Renal cortex interstitium (tissue), 15 donors: ENCODE results near the gene SMC1A. TPM values are rescaled to one million over a fixed set of nuclear protein-coding genes. Genes with fewer than 3 reads are reported as not detected.
"Not testable (repeated sequence)": the region's sequence is repeated elsewhere in the genome, so short reads cannot be mapped to it uniquely, and the experiment has no call there.

Experiments
- DNase-seq, 11 donors: peaks; one replicate each; pipeline ENCODE4 v3.0.0-alpha.2; 2013; ENCODE audit warnings: low read depth in 9 of 11, low spot score in 4 of 11; ENCODE audit errors: extremely low read depth in 1 of 11
- long read RNA-seq, 16 experiments: transcript quantifications; one replicate each; lab custom pipeline, GENCODE V29; 2026
- polyA plus RNA-seq, 3 donors: library from polyadenylated mRNA; unstranded; fragments of 120-200 nt; gene quantifications; one replicate each; pipeline ENCODE4 v1.2.1, GENCODE V29; 2013; ENCODE audit not compliant: insufficient read length in 3 of 3

SMC1A gene
- 100 to 1,000 TPM; 108 to 120 (median 117) TPM for polyA plus RNA-seq
- long read RNA-seq, donor 1, partial matches to known transcripts: 5 of 5 reads
- long read RNA-seq, donor 1, other reads (novel, unspliced or antisense): 0 of 5 reads
- long read RNA-seq, donor 2, partial matches to known transcripts: 6 of 6 reads
- long read RNA-seq, donor 2, other reads (novel, unspliced or antisense): 0 of 6 reads
- long read RNA-seq, donor 3, partial matches to known transcripts: 0 of 1 reads
- long read RNA-seq, donor 3, other reads (novel, unspliced or antisense): 0 of 1 reads
- long read RNA-seq, donor 4: 0 reads
- long read RNA-seq, donor 5, partial matches to known transcripts: 5 of 11 reads
- long read RNA-seq, donor 5, other reads (novel, unspliced or antisense): 6 of 11 reads
- long read RNA-seq, donor 6, partial matches to known transcripts: 15 of 15 reads
- long read RNA-seq, donor 6, other reads (novel, unspliced or antisense): 0 of 15 reads
- long read RNA-seq, donor 7, partial matches to known transcripts: 5 of 5 reads
- long read RNA-seq, donor 7, other reads (novel, unspliced or antisense): 0 of 5 reads
- long read RNA-seq, donor 8, partial matches to known transcripts: 28 of 28 reads
- long read RNA-seq, donor 8, other reads (novel, unspliced or antisense): 0 of 28 reads
- long read RNA-seq, donor 9: 0 reads
- long read RNA-seq, donor 10: 0 reads
- long read RNA-seq, donor 11: 0 reads
- long read RNA-seq, donor 12: 0 reads
- long read RNA-seq, donor 13, partial matches to known transcripts: 35 of 35 reads
- long read RNA-seq, donor 13, other reads (novel, unspliced or antisense): 0 of 35 reads
- long read RNA-seq, donor 14, partial matches to known transcripts: 20 of 20 reads
- long read RNA-seq, donor 14, other reads (novel, unspliced or antisense): 0 of 20 reads
- long read RNA-seq, donor 15: 0 reads
- long read RNA-seq, donor 16, partial matches to known transcripts: 12 of 12 reads
- long read RNA-seq, donor 16, other reads (novel, unspliced or antisense): 0 of 12 reads

DNA sequence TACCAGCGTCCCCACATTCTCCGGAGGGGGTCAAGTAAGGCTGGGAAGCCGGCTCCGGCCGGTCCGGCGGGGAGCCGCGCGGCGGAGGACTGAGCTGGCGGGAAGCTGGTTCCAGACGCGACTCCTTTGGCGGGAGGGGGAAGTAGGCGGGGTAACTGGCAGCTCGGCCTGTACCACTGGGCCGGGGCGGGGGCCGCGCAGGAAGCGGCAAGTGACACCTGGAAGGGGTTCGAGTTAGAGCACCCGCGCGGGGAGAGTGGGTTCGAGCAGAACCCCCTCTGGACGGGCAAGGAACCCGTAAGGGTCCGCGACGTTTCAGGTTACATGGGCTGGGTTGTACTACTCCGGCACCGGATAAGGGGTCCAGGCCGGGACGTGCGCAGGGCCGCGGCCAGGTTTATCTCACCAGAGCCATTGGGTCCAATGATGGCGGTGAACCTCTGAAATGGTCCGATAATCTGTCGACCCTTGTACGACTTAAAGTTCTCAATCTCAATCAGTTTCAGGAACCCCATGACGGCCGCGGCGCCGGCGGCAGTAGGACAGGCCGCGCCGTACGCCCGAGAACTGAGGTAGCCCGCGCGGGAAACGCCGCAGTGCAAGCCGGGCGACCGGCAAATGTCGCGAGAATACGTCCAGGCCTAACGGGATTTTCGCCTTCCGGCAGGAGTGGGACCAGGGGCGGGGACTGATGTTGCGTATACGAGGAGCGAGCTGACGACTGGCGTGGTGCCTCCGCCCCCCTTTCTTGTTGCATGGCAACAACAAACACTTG lies at the start of gene SMC1A:
SMC1A (minus strand) TSS at position 569 of the 775 bp plus-strand sequence; CDS start at position 515, 54 bp downstream.
- peak; percentile 79 to 99 (median 94) for DNase-seq

DNA sequence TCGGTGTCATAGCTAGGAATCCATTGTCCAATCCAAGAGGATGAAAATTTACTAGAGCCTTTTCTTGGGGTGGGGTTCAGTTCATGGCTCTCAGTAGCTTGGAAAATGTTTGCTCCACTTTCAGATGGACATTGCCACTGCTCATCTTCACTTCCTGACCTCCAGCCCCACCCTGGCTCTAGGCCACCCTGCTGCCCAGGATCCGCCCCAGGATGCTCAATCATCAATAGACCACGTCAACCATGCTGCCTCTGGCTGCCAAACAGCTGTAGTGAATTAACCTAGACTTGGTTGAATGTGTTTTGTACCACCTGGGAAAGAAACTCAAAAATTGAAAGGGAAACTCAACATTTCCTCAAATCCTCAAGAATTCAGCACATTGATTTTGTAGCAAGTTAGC lies 48.9 kb upstream of the SMC1A start:
- no peak for DNase-seq

DNA sequence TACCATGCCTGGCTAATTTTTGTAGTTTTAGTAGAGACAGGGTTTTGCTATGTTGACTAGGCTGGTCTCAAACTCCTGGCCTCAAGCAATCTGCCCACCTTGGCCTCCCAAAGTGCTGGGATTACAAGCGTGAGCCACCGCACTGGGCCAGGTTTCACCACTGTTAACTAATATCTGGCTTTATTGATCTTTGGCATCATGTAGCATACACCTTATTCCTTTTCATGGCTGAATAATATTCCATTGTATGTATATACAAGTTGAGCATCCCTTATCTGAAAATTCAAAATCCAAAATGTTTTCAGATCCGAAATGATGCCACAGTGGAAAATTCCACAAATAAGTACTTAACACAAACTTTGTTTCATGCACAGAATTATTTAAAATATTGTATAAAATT lies 46.2 kb upstream of the SMC1A start:
- not testable (repeated sequence) for DNase-seq

DNA sequence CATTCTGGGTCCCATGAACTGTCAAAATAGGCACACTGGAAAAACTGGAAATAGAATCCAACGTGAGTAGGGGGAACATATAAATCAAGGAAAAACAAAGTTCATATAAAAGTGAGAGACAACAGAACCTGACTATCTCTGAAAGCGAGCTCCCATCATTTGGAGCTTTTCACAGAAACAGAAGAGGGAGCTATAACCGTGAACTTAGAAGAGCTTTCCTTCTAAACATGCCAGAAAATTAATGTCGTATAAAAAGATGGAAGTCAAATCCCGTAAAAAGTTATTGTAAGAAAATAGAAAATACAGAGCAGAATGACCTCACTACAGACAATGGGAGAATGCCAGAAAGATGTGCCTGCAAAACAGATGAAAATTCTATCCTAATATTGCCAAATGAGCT lies 35.6 kb upstream of the SMC1A start:
- no peak for DNase-seq

DNA sequence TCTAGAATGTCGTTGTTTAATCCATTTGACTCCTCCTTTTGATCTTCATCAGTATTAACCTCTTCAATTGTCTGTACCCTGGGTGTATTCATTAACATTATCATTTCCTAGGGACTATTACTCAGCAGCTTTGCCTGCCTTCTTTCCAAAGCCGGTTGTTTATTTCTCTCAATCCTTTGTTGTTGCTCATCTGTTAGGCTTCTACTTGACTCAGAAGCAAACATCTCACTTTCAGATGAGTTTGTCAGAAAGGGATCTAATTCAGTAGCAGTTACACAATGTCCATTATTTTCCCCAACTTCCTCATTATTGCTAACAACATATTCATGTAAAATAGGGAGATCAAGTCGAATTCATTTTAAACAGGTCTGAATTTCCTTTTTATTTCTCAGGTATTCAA lies 33.8 kb upstream of the SMC1A start:
- DNase-seq: no peak

DNA sequence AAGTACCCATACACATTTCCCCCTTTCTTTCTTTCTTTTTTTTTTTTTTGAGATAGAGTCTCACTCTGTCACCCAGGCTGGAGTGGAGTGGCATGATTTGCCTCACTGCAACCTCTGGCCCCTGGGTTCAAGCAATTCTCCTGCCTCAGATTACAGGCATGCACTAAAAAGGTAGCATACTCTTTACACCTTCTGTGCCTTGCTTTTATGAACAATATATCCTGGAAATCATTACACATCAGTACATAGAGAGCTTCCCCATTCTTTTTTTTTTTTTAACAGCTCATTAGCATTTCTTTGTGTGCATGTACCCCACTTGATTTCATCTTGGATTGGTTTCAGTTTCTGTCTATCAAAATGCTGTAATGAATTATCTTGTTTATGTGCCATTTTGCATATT lies 30.4 kb upstream of the SMC1A start:
- DNase-seq: no peak

DNA sequence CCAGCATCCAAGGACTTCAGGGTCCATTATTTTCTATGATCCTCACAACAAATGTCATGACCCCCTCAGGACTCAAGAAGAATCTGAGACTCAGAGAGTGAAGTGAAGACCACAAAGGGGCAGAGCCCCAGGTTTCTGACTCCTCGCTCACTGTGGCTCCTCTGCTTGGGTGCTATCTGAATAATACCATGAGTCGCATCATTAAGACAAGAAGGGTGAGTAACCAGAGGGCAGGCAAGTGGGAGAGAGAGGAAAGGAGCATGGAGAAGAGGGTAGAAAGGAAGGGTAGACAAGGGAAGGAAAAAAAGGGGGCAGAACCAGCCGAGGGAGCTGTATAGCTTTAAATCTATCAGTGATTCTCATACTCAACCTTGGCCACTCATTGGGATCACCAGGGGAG lies 27.2 kb upstream of the SMC1A start:
- no peak for DNase-seq

DNA sequence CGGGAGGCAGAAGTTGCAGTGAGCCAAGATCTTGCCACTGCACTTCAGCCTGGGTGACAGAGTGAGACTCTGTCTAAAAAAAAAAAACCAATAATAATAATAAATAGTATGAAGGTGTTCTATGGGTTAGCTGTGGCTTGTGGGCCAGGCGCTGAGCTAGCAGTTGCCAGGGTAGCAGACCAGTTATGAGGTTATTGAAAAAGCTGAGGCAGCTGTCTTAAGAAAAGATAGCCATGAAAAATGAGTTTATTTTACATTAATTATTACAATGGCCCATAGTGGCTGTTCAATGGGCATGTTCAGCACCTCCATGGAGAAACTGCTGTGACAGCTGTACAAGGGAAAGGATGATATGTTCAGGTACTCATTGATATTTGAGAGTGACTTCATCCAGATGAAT lies 25.0 kb upstream of the SMC1A start:
- no peak for DNase-seq

DNA sequence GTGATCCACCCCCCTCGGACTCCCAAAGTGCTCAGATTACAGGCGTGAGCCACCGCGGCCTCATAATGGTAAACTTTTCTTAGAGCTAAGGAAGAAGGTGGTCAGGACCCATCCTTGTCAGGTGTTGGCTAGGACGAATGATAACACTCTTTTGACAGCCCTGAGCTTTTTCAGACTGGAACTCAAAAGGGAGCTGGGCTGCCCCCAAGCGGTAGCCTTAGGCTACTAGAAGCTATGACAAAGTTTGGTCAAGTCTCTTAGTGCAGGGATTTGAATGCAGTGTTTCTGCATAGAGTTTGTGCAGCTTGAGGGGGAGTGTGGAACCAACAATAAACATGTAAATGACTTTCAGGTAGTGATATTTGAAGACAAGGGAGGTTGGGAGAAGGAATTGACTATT lies 23.5 kb upstream of the SMC1A start:
- DNase-seq: no peak

DNA sequence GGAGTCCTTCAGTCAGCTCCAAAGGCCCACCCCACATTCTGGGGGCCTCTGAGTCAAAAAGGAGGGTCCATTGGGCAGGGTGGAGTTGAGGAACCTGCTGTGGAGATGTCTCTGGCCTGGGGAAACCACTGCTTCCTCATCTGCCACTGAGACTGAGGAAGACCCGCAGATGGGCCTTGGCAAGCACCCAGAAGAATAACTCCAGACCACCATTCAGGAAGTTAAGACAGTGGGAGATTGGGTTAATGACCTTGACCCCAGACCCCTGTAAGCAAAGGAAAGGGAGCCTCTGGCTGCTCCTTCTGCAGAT lies 19.8 kb upstream of the SMC1A start:
- DNase-seq: no peak

DNA sequence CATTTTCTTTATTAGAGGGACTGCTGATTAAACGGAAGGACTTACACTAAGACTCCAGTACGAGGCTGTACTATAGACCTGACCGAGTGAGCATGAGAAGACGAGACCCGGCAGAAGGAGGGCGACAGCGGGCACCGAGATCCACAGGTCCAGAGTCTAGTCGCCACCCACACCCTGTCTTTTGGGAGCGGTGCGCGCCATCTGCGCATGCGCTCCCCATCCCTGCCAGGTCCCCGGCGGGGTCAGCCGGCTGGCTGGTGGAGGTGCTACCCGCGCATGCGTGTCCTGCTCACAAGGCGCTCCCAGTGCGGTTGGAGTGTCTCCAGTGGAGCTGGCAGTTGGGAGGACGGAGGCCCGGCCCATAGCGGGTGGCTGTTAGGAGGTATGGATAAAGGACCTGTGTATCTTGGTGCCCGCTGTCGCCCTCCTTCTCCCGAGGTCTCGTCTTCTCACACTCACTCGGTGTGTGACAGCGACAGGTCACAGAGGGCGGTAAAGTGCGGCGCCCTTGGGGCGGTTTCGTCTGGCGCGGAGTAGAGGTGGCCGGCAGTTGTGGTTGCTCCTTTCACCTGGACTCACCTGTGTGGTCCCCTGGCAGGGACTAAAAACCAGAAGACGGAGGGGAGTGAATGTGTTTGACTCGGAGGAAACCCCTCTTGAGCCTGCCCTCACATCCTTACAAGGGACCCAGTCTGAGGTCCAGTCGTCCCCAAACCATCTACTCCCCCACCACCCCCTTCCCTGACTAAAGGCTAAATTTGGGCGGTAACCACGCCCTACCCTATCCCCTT lies 19.3 kb upstream of the SMC1A start:
- DNase-seq: peak in 4 of 11 donors; percentile 25 to 38 (median 30)

DNA sequence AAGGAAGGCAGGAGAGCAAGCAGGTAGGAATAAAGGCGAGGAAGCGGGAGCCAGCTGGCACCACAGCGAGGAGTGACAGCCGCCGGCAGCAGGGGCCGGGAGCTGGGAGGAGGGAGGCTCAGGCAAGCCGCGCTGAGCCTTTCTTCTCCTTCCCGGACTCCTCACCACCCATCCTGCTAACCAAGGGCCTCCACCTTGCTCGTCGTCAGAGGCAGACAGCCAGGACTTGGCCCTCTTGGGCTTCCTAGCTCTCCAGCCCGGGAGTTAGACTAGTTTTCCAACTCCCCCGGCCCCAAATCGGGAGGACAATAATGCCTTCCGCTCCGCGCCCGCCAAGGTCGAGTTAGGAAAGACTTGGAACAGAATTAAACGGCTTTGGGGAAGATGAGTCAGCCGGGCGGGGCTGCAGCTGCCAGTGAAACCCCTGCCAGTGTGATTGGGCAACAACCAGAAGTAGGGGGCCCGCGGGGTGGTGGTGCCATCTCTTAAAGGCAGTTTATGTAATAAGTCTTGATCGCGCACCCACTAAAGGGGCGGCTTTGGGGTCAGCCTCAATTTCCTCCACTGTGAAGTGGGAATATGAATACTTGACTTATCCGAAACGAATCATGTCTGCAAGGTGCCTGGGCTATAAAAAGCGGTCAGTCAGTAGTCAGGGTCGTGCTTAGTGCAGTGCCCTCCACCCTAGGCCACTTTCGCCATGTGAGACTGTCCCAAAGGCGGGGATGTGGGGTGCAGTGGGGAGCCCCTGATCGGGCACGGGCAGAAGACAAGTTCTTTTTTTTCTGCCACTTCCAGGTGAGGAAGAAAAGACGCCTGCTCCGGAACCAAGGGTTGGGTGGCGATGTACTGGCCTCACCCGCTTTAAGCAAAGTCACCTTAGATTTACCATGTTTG lies 18.4 kb upstream of the SMC1A start:
- no peak for DNase-seq

DNA sequence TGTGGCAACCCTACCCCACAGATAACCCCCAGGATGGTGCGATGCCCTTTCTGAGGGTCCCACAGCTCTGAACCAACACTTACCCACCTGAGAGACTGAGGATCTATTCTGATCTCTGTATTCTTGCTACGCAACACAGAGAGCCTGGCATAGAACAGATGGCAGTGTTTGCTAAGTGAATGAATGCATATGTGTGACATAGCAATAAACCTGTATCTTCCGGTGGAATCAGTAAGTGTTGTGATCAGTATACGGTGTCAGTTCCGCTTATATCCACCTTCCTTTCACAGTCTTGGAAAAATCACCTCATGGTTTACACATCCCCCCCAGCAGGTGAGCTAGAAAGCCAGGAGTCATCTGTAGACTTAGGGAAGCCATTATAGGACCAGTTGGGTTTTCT lies 17.6 kb upstream of the SMC1A start:
- DNase-seq: no peak

DNA sequence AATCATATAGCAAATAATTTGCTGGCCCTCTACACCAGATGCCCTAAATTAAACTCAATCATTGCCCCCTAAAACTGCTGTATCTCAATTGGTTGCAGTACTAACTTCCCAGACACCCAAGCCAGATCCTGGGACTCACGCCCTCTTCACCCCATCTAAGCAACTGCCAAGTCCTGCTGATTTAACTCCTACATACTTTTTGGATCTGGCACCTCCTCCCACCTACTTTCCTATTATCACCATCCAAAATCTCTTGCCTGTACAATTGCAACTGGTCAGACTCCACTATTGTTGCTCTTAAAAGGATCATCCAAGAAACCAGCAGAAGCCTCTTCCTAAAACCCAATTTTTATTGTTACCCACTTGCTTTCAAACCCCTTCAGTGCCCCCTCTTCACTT lies 16.4 kb upstream of the SMC1A start:
- no peak for DNase-seq

DNA sequence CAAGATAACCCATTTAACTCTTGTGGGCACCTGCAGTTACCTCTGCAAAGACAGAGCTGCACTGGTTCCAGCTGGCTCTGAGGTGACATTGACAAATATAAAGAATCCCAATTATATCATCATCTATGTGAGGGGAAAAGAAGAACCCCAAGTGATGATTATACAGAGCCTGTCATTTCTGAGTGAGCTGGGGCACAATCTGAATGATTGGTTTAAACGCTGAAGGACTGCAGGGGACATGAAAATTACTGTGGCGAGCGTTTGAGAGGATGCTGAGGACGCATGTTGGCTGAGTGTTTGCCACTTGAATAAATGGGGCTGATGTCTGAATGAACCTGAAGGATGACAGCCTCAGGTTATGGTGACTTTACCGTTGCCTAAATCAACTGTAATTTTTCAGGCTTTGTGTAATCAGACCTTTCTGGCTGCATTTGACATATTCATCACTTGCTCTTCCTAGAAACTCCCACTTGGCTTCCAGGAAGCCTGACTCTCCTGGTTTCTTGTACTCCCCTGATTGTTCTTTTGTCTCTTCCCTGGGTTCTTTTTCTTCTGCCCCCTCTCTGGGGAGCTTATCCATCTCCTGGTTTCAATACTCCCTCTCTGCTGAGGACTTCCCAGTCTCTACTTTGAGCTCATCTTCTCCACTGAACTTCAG lies 15.8 kb upstream of the SMC1A start:
- no peak for DNase-seq

DNA sequence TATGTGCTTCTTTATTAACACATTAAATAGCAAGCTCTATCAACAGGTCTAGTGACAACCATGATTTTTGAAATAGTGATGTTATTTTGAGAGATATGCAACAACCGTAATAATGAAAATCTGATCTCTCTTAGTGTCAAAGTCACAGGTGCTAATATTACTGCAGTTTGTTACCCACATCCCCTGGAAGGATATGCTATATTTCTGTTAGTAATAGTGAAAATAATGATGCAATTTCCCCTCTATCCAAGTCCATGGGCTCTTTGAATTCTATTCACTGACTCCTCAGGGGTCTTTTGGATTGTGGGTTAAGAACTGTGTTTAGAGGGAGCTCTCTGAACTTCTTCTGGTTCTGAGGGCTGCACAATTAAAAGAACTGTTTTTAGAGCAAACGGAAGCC lies 14.8 kb upstream of the SMC1A start:
- no peak for DNase-seq

DNA sequence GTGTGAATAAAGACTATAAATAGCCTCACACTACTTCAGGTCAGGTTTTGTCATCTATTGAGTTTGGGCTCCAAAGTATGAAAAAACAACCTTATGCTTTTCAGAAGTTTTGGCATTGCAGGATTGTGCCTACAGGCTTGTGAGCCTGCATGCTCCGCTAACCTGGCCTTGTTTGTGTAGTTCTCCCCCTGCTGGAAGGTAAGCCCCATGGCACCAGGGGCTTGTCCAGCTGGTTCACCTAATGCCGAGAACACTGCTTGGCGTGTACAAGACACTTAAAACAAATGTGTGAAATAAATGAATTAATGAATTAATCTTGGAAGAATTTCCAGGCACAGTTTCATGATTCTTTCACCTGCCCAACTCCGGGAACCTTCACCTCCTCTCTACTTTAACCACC lies 13.5 kb upstream of the SMC1A start:
- DNase-seq: peak in 6 of 11 donors; percentile 20 to 57 (median 42)
